NCI-H748 treated with DMSO at 0.1 percent for 48 hours (cell line): Measurements from ENCODE around the gene PDIA5.

Experiments used
- DNase-seq: peaks from one replicate; lab custom pipeline; 2025; lab: John Stamatoyannopoulos, UW

The PDIA5 gene

GRCh38 chr3:123119802-123120201 is 53.0 kb downstream of the PDIA5 start:
- no peak for DNase-seq

- no peak for DNase-seq
Observed at GRCh38 chr3:123120573-123120972, 53.7 kb downstream of the PDIA5 start.

GRCh38 chr3:123122057-123122456 is 55.2 kb downstream of the PDIA5 start:
- DNase-seq, result no peak

- DNase-seq, result no peak
Observed at GRCh38 chr3:123122525-123123315, 55.9 kb downstream of the PDIA5 start.

GRCh38 chr3:123123716-123124616 is 57.1 kb downstream of the PDIA5 start:
- DNase-seq, result no peak

GRCh38 chr3:123124971-123125370 is 58.1 kb downstream of the PDIA5 start:
- DNase-seq, result no peak

GRCh38 chr3:123126031-123126430 is 59.2 kb downstream of the PDIA5 start:
- DNase-seq, result no peak

GRCh38 chr3:123126653-123127052 is 59.8 kb downstream of the PDIA5 start:
- DNase-seq, result no peak

- no peak for DNase-seq
Observed at GRCh38 chr3:123129092-123129491, 62.3 kb downstream of the PDIA5 start.

GRCh38 chr3:123129532-123129931 is 62.7 kb downstream of the PDIA5 start:
- DNase-seq, result no peak

GRCh38 chr3:123130079-123130750 is 63.4 kb downstream of the PDIA5 start:
- DNase-seq, result no peak

- no peak for DNase-seq
Observed at GRCh38 chr3:123134671-123135070, 67.8 kb downstream of the PDIA5 start.

GRCh38 chr3:123137001-123137400 is 70.2 kb downstream of the PDIA5 start:
- no peak for DNase-seq

GRCh38 chr3:123138839-123139444 is 72.1 kb downstream of the PDIA5 start:
- DNase-seq, result no peak

- no peak for DNase-seq
Observed at GRCh38 chr3:123139522-123139921, 72.7 kb downstream of the PDIA5 start.

GRCh38 chr3:123140550-123140949 is 73.7 kb downstream of the PDIA5 start:
- no peak for DNase-seq

- no peak for DNase-seq
Observed at GRCh38 chr3:123141276-123141675, 74.5 kb downstream of the PDIA5 start.

GRCh38 chr3:123143669-123144411 is 77.0 kb downstream of the PDIA5 start:
- no peak for DNase-seq

GRCh38 chr3:123147754-123148535 is 81.1 kb downstream of the PDIA5 start:
- DNase-seq, result no peak

- no peak for DNase-seq
Observed at GRCh38 chr3:123148772-123149171, 81.9 kb downstream of the PDIA5 start.

- DNase-seq, result no peak
Observed at GRCh38 chr3:123149525-123149924, 82.7 kb downstream of the PDIA5 start.
